Activated CD8-positive, alpha-beta memory T cell treated with anti-CD3 and anti-CD28 coated beads for 36 hours (primary cell): ENCODE data around the gene PLBD2. TPM values are rescaled to one million over a fixed set of nuclear protein-coding genes. Genes with fewer than 3 reads are reported as not detected.

Experiments
- CTCF ChIA-PET: fragments of 350-600 bp; sonication (Branson Sonifier 250); formaldehyde crosslinking; loops from one replicate; lab custom pipeline; 2021; ENCODE audit warnings: antibody characterized with exemption; lab: Charles Lee
- POLR2A ChIA-PET: fragments of 350-600 bp; sonication (Branson Sonifier 250); formaldehyde crosslinking; loops from one replicate; lab custom pipeline; 2021; ENCODE audit warnings: antibody characterized with exemption; lab: Charles Lee
- total RNA-seq, 2 experiments: library from RNA; stranded (reverse); gene quantifications; one replicate each; pipeline ENCODE4 v1.2.3, GENCODE V29; 2021

PLBD2 gene
- total RNA-seq, 2 experiments from 2014 or later = 21.2 to 21.7 TPM

GRCh38 chr12:113390064-113391043, 32.0 kb downstream of the PLBD2 start:
- CTCF ChIA-PET = no interaction called here
- POLR2A ChIA-PET = no interaction called here

DNA sequence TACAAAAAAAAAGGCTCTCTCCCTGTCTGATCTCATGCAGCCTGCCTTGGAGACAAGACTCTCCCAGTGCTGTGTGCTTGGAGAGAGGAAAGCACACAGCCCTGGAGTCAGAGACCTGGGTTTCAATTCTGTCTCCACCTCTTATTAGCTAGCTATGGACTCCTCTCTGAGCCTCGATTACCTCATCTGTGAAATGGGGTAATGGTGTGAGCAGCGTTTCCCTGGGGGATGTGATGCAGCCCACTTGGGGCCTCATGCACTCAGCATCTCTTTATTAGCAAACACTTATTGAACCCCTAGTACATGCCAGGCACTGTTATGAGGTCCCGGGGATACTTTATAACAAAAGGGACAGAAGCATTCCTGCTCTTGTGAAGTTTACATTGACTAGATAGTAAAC, 32.8 kb downstream of the PLBD2 start:
- POLR2A ChIA-PET = no interaction called here
- CTCF ChIA-PET = no interaction called here

DNA sequence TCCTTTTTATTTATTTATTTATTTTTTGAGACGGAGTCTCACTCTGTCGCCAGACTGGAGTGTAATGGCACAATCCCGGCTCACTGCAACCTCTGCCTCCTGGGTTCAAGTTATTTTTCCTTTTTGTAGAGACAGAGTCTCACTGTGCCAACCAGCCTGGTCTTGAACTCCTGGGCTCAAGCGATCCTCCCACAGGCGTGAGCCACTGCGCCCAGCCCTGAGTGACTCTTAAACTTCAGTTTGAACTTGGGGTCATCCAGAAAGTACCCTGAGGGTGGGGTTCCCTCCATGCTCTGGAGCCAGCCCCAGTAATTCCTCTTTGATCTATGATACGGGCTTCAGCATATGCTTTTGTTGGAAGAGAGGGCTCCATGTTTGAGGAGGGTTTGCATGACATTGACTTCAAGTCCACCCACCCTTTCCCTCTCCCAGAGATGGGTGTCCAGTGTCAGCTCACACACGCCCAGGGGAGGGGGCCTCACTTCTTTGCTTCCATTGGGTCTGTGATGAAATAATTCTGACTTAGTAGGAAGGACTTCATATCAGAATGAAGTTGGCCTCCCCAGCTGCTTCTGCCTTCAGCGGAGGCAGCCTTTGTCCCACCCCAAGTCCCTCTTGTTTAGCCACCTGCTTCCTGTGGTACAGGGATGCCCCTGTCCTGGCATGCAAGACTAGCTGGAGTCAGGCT, 33.4 kb downstream of the PLBD2 start:
- ChIA-PET CTCF (no interaction called here), POLR2A (interaction anchor here (0.5 kb wide), 1 partner anchor 9 kb away, joined by 3 read pairs; no protein-coding TSS in a partner anchor)

DNA sequence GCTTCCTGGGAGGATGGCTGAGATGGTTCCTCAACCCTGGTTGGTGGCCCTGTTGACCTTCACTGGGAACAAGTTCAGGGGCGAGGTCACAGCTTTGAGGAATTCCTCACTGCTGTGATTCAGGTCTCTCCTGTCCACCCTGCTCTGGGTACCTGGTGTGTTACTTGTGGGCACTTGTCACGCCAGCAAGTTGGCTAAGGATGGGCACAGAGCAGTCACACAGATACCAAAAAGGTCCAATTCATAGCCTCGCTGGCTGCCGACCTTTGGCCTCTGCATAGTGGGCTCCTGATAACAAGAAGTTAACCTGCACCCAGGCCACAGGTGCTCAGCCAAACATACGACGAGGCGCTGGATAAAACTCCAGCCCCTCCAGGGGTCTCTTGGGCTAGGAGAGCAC, 34.1 kb downstream of the PLBD2 start:
- ChIA-PET POLR2A (interaction anchor here (0.5 kb wide), 1 partner anchor 10 kb away, joined by 3 read pairs; no protein-coding TSS in a partner anchor), CTCF (no interaction called here)

GRCh38 chr12:113392988-113393579, 34.7 kb downstream of the PLBD2 start:
- ChIA-PET CTCF (no interaction called here), POLR2A (no interaction called here)

DNA sequence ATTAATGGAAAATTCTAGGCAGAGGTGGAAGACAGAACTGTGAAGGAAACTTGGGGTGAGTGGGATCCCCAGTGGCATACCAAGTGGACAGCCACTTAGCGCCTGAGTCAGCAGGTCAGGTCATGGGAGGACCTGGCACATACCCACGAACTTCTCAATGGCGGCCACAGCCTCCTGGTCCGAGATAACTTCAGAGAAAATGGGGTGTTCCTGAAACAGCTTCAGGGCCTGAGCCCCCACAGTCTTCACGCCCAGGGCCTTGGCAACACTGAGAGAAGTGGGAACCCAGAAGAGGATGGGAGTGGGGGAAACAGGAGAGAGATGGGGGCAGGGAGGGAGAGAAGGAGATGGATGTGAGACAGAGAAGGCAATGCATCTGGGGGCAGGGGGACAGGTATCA, 35.4 kb downstream of the PLBD2 start:
- CTCF ChIA-PET = no interaction called here

DNA sequence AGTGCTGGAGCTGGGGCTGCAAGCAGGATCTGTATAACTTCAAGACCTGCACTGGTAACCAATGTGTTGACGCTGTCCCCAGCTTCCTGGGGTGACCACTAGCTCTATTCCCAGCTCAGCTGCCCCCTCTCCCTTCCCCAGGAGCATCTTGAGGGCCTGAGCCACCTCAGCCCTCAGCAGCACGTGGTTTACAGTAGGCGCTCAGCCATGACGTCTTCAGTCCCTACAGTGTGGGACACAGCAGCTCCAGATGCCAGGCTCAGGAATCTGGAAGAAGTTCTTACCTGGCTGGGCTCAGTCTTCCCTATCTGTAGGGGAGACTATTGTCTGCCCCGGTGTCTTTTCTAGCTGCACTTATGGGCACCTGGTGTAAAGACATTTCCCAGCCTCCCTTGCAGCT, 36.7 kb downstream of the PLBD2 start:
- ChIA-PET CTCF (no interaction called here), POLR2A (no interaction called here)

More for the DNA sequence above, 35.4 kb downstream of the PLBD2 start:
- POLR2A ChIA-PET = no interaction called here

DNA sequence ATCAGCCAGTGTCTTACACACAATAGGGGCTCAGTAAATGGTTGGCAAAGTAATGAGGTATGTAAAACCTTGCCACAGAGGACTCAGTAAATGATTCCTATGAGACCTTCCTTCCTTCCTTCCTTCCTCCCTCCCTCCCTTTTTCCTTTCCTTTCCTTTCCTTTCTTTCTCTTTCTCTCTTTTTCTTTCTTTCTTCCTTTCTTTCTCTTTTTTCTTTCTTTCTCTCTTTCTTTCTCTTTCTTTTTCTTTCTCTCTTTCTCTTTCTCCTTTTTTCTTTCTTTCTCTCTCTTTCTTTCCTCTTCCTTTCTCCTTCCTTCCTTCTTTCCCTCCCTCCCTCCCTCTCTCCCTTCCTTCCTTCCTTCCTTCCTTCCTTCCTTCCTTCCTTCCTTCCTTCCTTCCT, 37.8 kb downstream of the PLBD2 start:
- ChIA-PET POLR2A (no interaction called here), CTCF (no interaction called here)

GRCh38 chr12:113396828-113397496, 38.6 kb downstream of the PLBD2 start:
- POLR2A ChIA-PET = no interaction called here
- CTCF ChIA-PET = no interaction called here

GRCh38 chr12:113397497-113398197, 39.3 kb downstream of the PLBD2 start:
- POLR2A ChIA-PET = no interaction called here
- CTCF ChIA-PET = no interaction called here

- CTCF ChIA-PET = no interaction called here
- POLR2A ChIA-PET = no interaction called here
Observed at GRCh38 chr12:113398346-113399290, 40.2 kb downstream of the PLBD2 start.

DNA sequence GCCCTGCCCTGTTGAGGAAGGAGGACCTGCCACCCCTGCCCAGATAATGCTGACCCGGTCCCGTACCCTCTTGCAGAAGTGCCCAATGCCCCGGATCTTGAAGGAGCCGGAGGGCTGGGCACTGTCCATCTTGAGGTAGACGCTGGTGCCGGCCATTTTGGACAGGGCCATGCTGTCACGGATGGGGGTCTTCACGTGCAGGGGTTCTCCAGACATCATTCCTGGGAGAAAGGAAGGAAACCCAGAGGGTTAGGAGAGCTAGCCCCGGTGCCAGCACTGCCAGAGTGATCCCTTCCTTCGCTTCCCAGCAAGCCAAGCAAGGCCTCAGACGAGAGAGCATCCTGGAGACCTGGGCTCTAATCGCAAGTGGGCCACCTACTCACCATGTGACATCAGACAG, 41.1 kb downstream of the PLBD2 start:
- POLR2A ChIA-PET = no interaction called here
- CTCF ChIA-PET = no interaction called here

- ChIA-PET CTCF (no interaction called here), POLR2A (no interaction called here)
Observed at GRCh38 chr12:113400362-113400761, 42.0 kb downstream of the PLBD2 start.

DNA sequence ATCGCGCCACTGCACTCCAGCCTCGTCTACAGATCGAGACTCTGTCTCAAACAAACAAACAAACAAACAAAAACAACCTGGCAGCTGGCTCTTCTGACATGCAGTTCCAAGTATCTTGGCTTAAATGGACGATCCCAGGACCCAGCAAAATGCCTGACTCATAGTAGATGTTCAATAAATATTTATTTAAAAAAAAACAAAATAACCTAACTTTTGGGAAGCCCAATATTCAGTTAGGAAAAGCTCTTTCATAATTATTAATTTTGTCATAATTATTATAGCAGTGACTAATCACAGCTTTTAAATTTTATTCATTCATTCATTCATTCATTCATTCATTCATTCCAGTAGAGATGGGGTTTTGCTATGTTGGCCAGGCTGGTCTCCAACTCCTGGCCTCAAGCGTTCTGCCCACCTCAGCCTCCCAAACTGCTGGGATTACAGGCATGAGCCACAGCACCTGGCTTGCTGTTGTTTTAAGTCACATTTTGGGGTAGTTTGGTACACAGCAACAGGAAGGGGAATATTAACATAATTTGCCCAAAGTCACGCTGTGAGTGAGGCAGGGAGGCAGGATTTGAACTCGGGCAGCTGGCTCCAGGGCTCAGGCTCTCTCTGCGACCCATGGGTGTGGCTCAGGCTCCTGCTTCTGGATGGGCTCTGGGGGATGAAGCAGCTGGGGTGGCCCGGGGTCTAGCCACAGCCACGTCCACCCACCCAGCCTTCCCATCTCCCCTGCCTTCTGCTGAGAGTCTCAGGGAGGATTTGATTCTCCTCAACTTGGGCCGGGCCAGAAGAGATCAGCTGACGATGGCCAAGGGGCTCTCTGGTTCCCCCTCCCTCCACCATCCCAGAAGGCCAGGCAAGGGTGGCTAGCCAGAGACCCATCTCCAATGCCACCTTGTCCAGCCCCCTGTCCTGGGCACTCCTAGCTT, 42.9 kb downstream of the PLBD2 start:
- ChIA-PET CTCF (no interaction called here), POLR2A (no interaction called here)

DNA sequence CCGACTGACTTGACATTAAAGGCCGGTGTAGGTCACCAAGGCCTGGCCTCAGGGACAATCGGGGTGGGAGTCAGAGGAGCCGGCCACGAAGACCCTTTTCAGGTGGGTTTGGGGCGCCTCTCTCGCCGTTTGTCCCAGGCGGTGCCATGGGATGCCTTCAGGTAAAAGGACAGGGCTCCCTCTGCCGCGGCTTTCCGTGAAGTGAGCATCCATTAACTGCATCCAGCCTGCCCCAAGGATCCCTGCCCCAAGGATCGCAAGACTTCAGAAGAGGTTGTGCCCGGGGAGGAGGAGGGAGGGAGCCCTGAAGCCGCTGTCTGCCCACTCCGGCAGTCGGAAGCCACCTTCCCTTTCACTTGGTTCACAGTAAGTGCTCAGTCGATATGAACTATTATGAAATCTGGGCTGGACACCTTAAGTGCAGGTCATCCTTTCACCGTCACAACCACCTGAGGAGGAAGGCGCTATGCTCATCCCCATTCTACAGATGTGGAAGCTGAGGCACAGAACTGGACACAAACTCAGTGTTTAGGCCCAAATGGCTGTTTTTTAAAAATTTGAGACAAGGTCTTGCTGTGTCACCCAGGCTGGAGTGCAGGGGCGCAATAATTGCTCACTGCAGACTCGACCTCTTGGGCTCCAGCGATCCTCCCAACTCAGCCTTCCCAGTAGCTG, 44.3 kb downstream of the PLBD2 start:
- CTCF ChIA-PET = no interaction called here
- POLR2A ChIA-PET = no interaction called here
